OCI-LY3 (cell line): ENCODE results near the gene RAB34.

ENCODE experiments used
- CTCF ChIP-seq: fragments of 200-600, 300-600 bp; sonication (generic); IDR thresholded peaks from 2 replicates; pipeline ENCODE4 v1.5.1; 2014; ENCODE audit warnings: antibody characterized with exemption, low read length, low read depth
- EZH2phosphoT487 ChIP-seq: fragments of 200-600 bp; shearing (Covaris generic); IDR thresholded peaks from 2 replicates; pipeline ENCODE4 v1.6.1; 2018; ENCODE audit warnings: antibody characterized with exemption, mixed run types, low read depth

GRCh38 chr17:28750178-28751047 lies 32.7 kb upstream of the RAB34 start:
- TF ChIP-seq EZH2phosphoT487 (no peak), CTCF (peak; percentile 95)
